HepG2 (cell line): ENCODE measurements around the gene TMEM63B. TPM values are rescaled to one million over a fixed set of nuclear protein-coding genes. Genes with fewer than 3 reads are reported as not detected.

Experiments
- ATF7 ChIP-seq, 2 experiments: fragments of 450-650 bp in 1 of 2; sonication (generic) in 1 of 2; formaldehyde crosslinking in 1 of 2; IDR thresholded peaks; 2 replicates each; pipeline versions ENCODE4 v1.4.0 to v1.6.1; 2016 to 2020; ENCODE audit warnings: antibody characterized with exemption in 1 of 2, mild to moderate bottlenecking in 1 of 2, missing genetic modification reagents in 1 of 2
- ATRX ChIP-seq: sonication (generic); formaldehyde crosslinking; IDR thresholded peaks from 2 replicates; pipeline ENCODE4 v1.4.0; 2020; ENCODE audit warnings: missing genetic modification reagents, borderline replicate concordance
- CCDC6 ChIP-seq: sonication (generic); formaldehyde crosslinking; IDR thresholded peaks from 2 replicates; pipeline ENCODE4 v1.8.1; 2022; ENCODE audit warnings: mild to moderate bottlenecking, missing genetic modification reagents, moderate library complexity
- FOXJ3 ChIP-seq: sonication (generic); formaldehyde crosslinking; IDR thresholded peaks from 2 replicates; pipeline ENCODE4 v1.4.0; 2020; ENCODE audit warnings: missing genetic modification reagents, mild to moderate bottlenecking, borderline replicate concordance
- FOXO4 ChIP-seq: sonication (generic); formaldehyde crosslinking; conservative IDR thresholded peaks from 2 replicates; pipeline ENCODE4 v1.8.1; 2023; ENCODE audit warnings: missing genetic modification reagents
- GABPB1 ChIP-seq: IDR thresholded peaks from 2 replicates; pipeline ENCODE4 v1.6.1; 2016; ENCODE audit warnings: mild to moderate bottlenecking, missing genetic modification reagents, moderate library complexity, missing compliant biosample characterization
- KLF12 ChIP-seq: sonication (generic); formaldehyde crosslinking; IDR thresholded peaks from 2 replicates; pipeline ENCODE4 v1.4.0; 2020; ENCODE audit warnings: missing genetic modification reagents, borderline replicate concordance
- MBNL3 ChIP-seq: fragments of 250-450 bp; sonication (Bioruptor Pico); conservative IDR thresholded peaks from 2 replicates; pipeline ENCODE4 v1.8.0; 2022; ENCODE audit warnings: mild to moderate bottlenecking, inconsistent platforms
- SSRP1 ChIP-seq: IDR thresholded peaks from 2 replicates; pipeline ENCODE4 v1.6.1; 2016; ENCODE audit warnings: control low read depth
- TP53 ChIP-seq: sonication (generic); formaldehyde crosslinking; conservative IDR thresholded peaks from 2 replicates; pipeline ENCODE4 v1.4.0; 2020; ENCODE audit warnings: missing genetic modification reagents
- ZFP90 ChIP-seq: sonication (generic); formaldehyde crosslinking; IDR thresholded peaks from 2 replicates; pipeline ENCODE4 v1.8.0; 2022; ENCODE audit warnings: missing genetic modification reagents, mild to moderate bottlenecking, inconsistent platforms, borderline replicate concordance
- ZNF263 ChIP-seq: sonication (generic); formaldehyde crosslinking; IDR thresholded peaks from 2 replicates; pipeline ENCODE4 v1.4.0; 2020; ENCODE audit warnings: missing genetic modification reagents
- ZNF431 ChIP-seq: sonication (generic); formaldehyde crosslinking; IDR thresholded peaks from 2 replicates; pipeline ENCODE4 v1.9.0; 2022; ENCODE audit warnings: missing genetic modification reagents, low read depth, mild to moderate bottlenecking, borderline replicate concordance
- ZNF766 ChIP-seq: sonication (generic); formaldehyde crosslinking; IDR thresholded peaks from 2 replicates; pipeline ENCODE4 v1.5.0; 2020; ENCODE audit warnings: missing genetic modification reagents, borderline replicate concordance
- ZSCAN25 ChIP-seq: sonication (generic); formaldehyde crosslinking; IDR thresholded peaks from 2 replicates; pipeline ENCODE4 v1.8.0; 2022; ENCODE audit warnings: mild to moderate bottlenecking, missing genetic modification reagents
- polyA plus RNA-seq, 8 experiments: library from polyadenylated mRNA; depleted of rRNA in 3 of 8; stranded (reverse) in 7 of 8; unstranded in 1 of 8; fragments of >200 nt; fragmentation: Illumina TruSeq in 4 of 8; extraction: Trizol in 4 of 8; gene quantifications; 2 replicates each; pipeline versions ENCODE4 v1.2.1 to v1.2.3, GENCODE V29; 2011 to 2016; ENCODE audit warnings: low read depth in 4 of 8, missing spikeins in 1 of 8, mixed read lengths in 1 of 8; ENCODE audit not compliant: insufficient read depth in 1 of 8
- total RNA-seq, 5 experiments: library from RNA; depleted of rRNA; stranded (reverse); fragments of >200 nt; fragmentation: Illumina TruSeq; extraction: Trizol; gene quantifications; 2 replicates each; pipeline ENCODE4 v1.2.3, GENCODE V29; 2016; ENCODE audit warnings: low read depth in 1 of 5
- TF ChIP-seq, protein P1 (sequence below): sonication (generic); formaldehyde crosslinking; IDR thresholded peaks from 2 replicates; pipeline ENCODE4 v1.9.0; 2021; ENCODE audit warnings: missing genetic modification reagents, borderline replicate concordance
- TF ChIP-seq, protein P2 (sequence below): sonication (generic); formaldehyde crosslinking; IDR thresholded peaks from 2 replicates; pipeline ENCODE4 v1.4.0; 2020; ENCODE audit warnings: missing genetic modification reagents
- TF ChIP-seq, protein P3 (sequence below): IDR thresholded peaks from 2 replicates; pipeline ENCODE4 v1.4.0; 2020; ENCODE audit warnings: mild to moderate bottlenecking, missing genetic modification reagents

Gene TMEM63B
- total and polyA plus RNA-seq, 2 of the 13 experiments (the other 11 are each of a cell fraction or from before 2014, with no cell fraction given): 27.4 to 75.8 TPM

DNA sequence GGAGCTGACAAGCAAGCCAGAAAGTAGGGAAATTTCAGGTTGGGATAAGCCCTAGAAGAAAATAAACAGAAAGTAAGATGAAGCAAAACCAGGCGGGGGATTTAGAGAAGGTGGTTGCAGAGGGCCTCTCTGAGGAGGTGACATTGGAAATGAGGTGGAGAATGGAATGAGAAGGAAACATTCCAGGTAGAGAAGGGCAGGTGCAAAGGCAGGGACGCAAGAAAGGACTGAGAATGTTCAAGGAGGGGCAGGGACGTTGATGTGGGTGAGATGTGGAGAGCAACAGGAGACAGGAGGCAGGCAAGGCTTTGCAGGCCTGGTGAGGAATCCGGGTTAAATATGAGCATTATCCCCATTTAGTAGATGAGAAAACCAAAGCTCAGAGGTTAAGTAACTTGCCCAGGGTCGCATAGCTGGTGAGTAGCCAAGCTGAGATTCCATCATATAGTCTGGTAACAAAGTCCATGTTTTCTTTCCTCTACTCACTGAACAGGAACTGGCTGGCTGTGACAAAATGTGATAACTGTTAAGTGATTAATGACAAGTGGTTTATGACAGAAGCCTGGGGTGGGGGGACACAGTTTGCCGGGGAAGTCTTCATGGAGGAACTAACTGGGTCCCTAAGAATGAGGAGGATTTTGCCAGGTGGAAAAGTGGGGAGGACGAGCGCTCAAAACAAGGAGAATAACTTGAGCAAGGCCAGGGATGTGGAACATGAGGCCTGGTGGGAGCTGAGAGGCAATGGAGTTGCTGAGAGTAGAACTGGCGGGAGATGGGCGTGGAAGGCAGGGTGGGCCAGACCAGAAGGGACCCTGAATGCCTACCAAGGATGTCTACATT is 32.7 kb upstream of the TMEM63B start (continued):
- no peak for TF ChIP-seq TP53 (CRISPR knock-in tag)
- peak; percentile 32; the same call in 1 of the 2 replicates for TF ChIP-seq GABPB1 (CRISPR knock-in tag)
- TF ChIP-seq, protein P1, sequence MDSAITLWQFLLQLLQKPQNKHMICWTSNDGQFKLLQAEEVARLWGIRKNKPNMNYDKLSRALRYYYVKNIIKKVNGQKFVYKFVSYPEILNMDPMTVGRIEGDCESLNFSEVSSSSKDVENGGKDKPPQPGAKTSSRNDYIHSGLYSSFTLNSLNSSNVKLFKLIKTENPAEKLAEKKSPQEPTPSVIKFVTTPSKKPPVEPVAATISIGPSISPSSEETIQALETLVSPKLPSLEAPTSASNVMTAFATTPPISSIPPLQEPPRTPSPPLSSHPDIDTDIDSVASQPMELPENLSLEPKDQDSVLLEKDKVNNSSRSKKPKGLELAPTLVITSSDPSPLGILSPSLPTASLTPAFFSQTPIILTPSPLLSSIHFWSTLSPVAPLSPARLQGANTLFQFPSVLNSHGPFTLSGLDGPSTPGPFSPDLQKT: 0 out of 2 replicates have a peak, but pooled peaks have one; percentile 24
- no peak for TF ChIP-seq MBNL3
- no peak for TF ChIP-seq FOXO4 (CRISPR knock-in tag)
- no peak for TF ChIP-seq ATRX (CRISPR knock-in tag)
- peak; percentile 26; the same call in 1 of the 2 replicates for TF ChIP-seq ZNF263 (CRISPR knock-in tag)
- TF ChIP-seq ZSCAN25 (CRISPR knock-in tag): peak; percentile 76
- TF ChIP-seq FOXJ3 (CRISPR knock-in tag): peak; percentile 57; the same call in 1 of the 2 replicates
- TF ChIP-seq ATF7 (IDR thresholded peaks at IDR 0.05): no peak
- TF ChIP-seq ATF7 (CRISPR knock-in tag; IDR thresholded peaks at IDR 0.05): no peak; the same call in 1 of the 2 replicates
- peak; percentile 80; the same call in 1 of the 2 replicates for TF ChIP-seq CCDC6 (CRISPR knock-in tag)
- TF ChIP-seq ZNF766: peak; percentile 67
- TF ChIP-seq, protein P2, sequence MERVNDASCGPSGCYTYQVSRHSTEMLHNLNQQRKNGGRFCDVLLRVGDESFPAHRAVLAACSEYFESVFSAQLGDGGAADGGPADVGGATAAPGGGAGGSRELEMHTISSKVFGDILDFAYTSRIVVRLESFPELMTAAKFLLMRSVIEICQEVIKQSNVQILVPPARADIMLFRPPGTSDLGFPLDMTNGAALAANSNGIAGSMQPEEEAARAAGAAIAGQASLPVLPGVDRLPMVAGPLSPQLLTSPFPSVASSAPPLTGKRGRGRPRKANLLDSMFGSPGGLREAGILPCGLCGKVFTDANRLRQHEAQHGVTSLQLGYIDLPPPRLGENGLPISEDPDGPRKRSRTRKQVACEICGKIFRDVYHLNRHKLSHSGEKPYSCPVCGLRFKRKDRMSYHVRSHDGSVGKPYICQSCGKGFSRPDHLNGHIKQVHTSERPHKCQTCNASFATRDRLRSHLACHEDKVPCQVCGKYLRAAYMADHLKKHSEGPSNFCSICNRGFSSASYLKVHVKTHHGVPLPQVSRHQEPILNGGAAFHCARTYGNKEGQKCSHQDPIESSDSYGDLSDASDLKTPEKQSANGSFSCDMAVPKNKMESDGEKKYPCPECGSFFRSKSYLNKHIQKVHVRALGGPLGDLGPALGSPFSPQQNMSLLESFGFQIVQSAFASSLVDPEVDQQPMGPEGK (CRISPR knock-in tag): peak; percentile 57
- TF ChIP-seq SSRP1 (CRISPR knock-in tag): no peak
- TF ChIP-seq ZNF431: no peak
- TF ChIP-seq ZFP90 (CRISPR knock-in tag): no peak; the same call in 1 of the 2 replicates
- TF ChIP-seq, protein P3, sequence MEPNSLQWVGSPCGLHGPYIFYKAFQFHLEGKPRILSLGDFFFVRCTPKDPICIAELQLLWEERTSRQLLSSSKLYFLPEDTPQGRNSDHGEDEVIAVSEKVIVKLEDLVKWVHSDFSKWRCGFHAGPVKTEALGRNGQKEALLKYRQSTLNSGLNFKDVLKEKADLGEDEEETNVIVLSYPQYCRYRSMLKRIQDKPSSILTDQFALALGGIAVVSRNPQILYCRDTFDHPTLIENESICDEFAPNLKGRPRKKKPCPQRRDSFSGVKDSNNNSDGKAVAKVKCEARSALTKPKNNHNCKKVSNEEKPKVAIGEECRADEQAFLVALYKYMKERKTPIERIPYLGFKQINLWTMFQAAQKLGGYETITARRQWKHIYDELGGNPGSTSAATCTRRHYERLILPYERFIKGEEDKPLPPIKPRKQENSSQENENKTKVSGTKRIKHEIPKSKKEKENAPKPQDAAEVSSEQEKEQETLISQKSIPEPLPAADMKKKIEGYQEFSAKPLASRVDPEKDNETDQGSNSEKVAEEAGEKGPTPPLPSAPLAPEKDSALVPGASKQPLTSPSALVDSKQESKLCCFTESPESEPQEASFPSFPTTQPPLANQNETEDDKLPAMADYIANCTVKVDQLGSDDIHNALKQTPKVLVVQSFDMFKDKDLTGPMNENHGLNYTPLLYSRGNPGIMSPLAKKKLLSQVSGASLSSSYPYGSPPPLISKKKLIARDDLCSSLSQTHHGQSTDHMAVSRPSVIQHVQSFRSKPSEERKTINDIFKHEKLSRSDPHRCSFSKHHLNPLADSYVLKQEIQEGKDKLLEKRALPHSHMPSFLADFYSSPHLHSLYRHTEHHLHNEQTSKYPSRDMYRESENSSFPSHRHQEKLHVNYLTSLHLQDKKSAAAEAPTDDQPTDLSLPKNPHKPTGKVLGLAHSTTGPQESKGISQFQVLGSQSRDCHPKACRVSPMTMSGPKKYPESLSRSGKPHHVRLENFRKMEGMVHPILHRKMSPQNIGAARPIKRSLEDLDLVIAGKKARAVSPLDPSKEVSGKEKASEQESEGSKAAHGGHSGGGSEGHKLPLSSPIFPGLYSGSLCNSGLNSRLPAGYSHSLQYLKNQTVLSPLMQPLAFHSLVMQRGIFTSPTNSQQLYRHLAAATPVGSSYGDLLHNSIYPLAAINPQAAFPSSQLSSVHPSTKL (CRISPR knock-in tag): peak; percentile 95
- TF ChIP-seq KLF12 (CRISPR knock-in tag): 0 out of 2 replicates have a peak, but pooled peaks have one; percentile 27
